Stimulated activated CD4-positive, alpha-beta T cell treated with anti-CD3 and anti-CD28 coated beads, Interleukin-1b, Interleukin-23, amount 100 ng/mL, for 24 hours (primary cell): Measurements from ENCODE around the gene OPRM1.
"Not testable (repeated sequence)": the region's sequence is repeated elsewhere in the genome, so short reads cannot be mapped to it uniquely, and the experiment has no call there.

Experiments
- DNase-seq, 4 experiments: peaks; one replicate each; pipeline ENCODE4 v3.0.0-alpha.2; 2020; ENCODE audit warnings: low read depth in 4 of 4, low spot score in 1 of 4

OPRM1 gene

GRCh38 chr6:154039231-154039842 lies at the start of gene OPRM1:
Gene OPRM1, plus strand, starts transcription at chr6:154039240. Its CDS starts 305 bp downstream, at chr6:154039545.
- DNase-seq, result peak in 3 of 4 experiments; percentile 1 to 11 (median 11)

- no peak for DNase-seq
Observed at GRCh38 chr6:153989989-153990388, 49.1 kb upstream of the OPRM1 start.

GRCh38 chr6:153994004-153994403 lies 45.0 kb upstream of the OPRM1 start:
- no peak for DNase-seq

- DNase-seq, result no peak
Observed at GRCh38 chr6:153994811-153995210, 44.2 kb upstream of the OPRM1 start.

- no peak for DNase-seq
Observed at GRCh38 chr6:153997221-153997620, 41.8 kb upstream of the OPRM1 start.

GRCh38 chr6:154001494-154002285 lies 37.4 kb upstream of the OPRM1 start:
- DNase-seq, result no peak

- DNase-seq, result no peak
Observed at GRCh38 chr6:154002894-154003293, 36.1 kb upstream of the OPRM1 start.

GRCh38 chr6:154010371-154010770 lies 28.7 kb upstream of the OPRM1 start:
- no peak for DNase-seq

- no peak for DNase-seq
Observed at GRCh38 chr6:154012852-154013251, 26.2 kb upstream of the OPRM1 start.

GRCh38 chr6:154017786-154018185 lies 21.3 kb upstream of the OPRM1 start:
- DNase-seq, result no peak

GRCh38 chr6:154030646-154031045 lies 8.4 kb upstream of the OPRM1 start:
- DNase-seq, result no peak

GRCh38 chr6:154041001-154041400 lies 2.0 kb downstream of the OPRM1 start:
- DNase-seq, result no peak

GRCh38 chr6:154053141-154053540 lies 14.1 kb downstream of the OPRM1 start:
- no peak for DNase-seq

- no peak for DNase-seq
Observed at GRCh38 chr6:154056536-154056935, 17.5 kb downstream of the OPRM1 start.

- DNase-seq, result no peak
Observed at GRCh38 chr6:154057098-154057497, 18.1 kb downstream of the OPRM1 start.

GRCh38 chr6:154058963-154059680 lies 20.1 kb downstream of the OPRM1 start:
- no peak for DNase-seq

GRCh38 chr6:154060076-154060475 lies 21.0 kb downstream of the OPRM1 start:
- DNase-seq, result no peak

GRCh38 chr6:154070041-154070440 lies 31.0 kb downstream of the OPRM1 start:
- no peak for DNase-seq

- no peak for DNase-seq
Observed at GRCh38 chr6:154070657-154071056, 31.6 kb downstream of the OPRM1 start.

- no peak for DNase-seq
Observed at GRCh38 chr6:154071236-154071635, 32.2 kb downstream of the OPRM1 start.

- DNase-seq, result no peak
Observed at GRCh38 chr6:154071711-154072110, 32.7 kb downstream of the OPRM1 start.

- DNase-seq, result not testable (repeated sequence)
Observed at GRCh38 chr6:154078596-154078995, 39.6 kb downstream of the OPRM1 start.
